Glomerular visceral epithelial cell (primary cell): ENCODE data around the gene ETV1.
"Not testable (repeated sequence)": the region's sequence is repeated elsewhere in the genome, so short reads cannot be mapped to it uniquely, and the experiment has no call there.

Experiments
- DNase-seq: peaks from one replicate; pipeline ENCODE4 v3.0.0-alpha.2; 2016; ENCODE audit errors: extremely low spot score

The ETV1 gene

GRCh38 chr7:13932131-13932530, 57.3 kb downstream of the ETV1 start:
- DNase-seq: no peak

- no peak for DNase-seq
These were observed 68.4 kb downstream of the ETV1 start for GRCh38 chr7:13921062-13921461.

DNA sequence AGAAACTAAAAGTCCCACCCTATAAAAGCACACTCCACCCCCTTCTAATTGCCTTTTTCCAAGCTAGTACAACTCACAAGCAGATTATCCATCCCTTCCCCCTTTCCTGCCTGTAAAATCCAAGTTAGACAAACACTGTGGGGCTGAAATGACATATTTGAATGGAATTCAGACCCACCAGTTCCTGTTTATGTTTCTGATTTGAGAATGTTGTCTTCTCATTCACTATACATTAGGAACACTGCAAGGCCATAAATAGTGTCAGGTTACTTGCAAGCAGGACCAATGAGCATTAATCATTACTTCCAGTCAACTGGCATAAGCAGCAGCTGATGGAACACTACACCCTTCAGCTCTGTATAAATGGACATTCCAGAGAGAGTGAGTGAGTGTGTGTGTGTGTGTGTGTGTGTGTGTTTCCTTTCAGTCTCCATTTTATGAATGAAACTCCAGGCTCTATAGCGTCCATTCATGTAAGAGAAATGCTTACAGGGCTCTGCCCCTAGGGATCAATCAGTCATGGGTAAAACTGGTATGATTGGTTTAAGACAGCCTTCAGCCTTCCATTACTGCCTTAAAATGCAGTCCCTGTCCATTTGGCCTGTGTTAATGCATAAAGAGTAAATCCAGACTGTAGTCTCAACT, 69.3 kb downstream of the ETV1 start:
- DNase-seq: peak; percentile 93

GRCh38 chr7:13918333-13918732, 71.1 kb downstream of the ETV1 start:
- not testable (repeated sequence) for DNase-seq

DNA sequence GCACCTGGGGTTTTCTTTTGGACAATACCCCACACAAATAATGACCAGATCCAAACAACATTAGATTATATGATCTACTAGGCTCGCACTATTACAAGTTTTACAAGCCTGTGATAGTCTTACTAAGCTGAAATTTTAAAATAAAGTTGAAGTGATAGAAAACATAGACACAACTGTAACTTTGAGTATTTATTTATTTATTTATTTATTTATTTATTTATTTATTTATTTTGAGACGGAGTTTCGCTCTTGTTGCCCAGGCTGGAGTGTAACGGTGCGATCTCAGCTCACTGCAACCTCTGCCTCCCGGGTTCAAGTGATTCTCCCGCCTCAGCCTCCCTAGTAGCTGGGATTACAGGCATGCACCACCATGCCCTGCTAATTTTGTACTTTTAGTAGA, 72.4 kb downstream of the ETV1 start:
- DNase-seq: not testable (repeated sequence)

- no peak for DNase-seq
These were observed 73.6 kb downstream of the ETV1 start for GRCh38 chr7:13915891-13916290.

- DNase-seq: no peak
These were observed 76.7 kb downstream of the ETV1 start for GRCh38 chr7:13912715-13913278.

DNA sequence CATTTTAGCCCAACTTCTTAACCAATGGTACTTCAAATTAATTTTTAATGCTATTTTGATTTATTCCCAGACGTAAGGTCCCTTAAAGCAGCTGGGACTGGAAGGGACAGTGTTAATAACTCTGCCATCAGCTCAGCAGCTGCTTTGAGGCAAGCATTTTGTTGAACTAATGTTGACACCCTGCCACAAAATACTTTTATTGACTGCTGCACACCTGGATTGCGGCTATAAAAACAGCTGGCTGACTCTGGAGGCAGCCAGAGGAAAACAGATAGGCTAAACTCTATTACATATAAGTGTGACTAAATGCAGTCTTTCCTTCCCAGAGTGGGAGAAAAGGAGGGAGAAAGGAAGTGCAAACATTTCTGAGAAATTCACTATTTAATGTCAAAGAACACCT, 77.6 kb downstream of the ETV1 start:
- DNase-seq: no peak

DNA sequence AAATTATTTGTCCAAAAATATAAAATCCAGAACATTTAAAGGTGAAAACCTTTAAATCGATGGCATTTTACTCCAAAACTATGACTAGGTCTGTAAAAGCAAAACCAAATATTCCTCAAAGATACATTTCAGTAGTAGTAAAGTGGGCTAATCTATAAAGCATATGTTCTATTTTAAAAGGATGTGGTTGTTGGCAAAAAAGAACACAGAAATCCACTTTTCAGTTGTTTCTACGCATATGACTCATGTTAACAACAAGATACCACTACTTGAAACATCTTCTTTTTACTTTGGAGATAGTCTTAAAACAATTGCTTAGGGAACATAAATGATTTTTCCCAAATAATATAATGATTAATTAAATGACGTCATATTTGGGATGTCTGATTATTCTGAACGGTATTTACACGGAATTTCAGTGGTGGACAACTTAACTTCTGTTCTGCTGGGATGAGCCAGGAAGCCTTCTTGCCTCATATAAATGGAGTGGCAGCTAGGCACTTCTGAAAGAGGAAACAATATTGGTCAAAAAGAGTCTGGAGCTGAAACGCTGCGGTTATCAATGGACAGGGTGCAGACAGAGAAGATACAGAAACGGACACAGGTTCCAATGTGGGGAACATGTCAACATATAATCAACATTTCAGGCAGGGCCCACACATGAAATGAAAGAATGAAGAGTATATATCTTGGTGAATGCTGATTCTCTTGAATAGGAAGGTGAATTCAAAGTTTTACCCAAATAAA, 78.5 kb downstream of the ETV1 start:
- DNase-seq: no peak

DNA sequence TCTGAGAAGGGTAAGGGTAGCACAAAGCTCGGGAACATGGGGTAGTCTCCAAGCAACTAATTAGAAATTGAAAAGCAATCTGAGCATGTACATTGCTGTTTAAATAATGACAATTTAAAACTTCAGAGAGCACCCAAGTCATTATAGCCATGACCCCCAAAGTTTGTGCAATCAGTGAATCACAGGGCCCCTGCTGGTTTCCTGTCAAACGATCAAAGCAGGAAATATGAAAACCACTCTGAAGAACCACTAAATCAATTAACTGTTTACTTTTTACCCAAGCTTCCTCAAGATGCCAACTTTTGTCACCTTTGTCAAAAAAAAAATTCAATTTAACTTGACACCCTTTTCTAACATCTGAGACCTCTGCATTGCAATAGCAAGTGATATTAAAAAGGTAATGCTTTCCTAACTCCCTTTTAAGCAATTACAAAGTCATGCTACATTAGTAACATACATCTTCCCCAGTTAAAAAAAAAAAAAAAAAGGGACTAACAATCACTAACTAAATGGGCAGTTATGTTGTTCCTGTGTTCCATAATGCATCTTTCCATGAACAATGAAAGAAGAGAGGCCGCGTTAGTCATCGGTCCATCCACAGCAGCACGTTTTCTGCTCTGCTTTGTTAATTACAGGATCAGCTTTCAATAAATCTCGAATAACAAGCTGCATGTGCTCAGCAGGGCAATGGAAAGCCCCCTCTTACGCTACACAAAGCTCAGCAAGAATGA, 80.6 kb downstream of the ETV1 start:
- no peak for DNase-seq

DNA sequence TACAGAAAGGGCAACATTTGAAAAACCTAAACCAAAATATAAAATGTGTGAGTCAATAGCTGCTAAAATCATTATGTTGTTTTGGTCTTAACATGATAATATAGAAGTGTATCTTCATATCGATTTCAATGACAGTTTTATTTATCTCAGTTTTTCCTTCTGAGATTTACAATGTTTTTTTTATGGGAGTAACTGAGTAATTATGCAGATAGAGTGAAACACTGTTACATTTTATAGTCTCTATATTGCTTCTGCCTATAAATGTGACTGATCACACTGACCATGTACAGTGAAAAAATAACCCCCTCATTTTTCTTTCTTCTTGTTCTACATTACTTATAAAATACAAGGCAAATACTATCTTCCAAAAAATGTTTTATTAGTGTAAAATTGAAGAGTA, 81.6 kb downstream of the ETV1 start:
- no peak for DNase-seq

GRCh38 chr7:13904689-13905088, 84.8 kb downstream of the ETV1 start:
- DNase-seq: peak; percentile 63

GRCh38 chr7:13904007-13904406, 85.5 kb downstream of the ETV1 start:
- DNase-seq: peak; percentile 31

- DNase-seq: no peak
These were observed 87.9 kb downstream of the ETV1 start for GRCh38 chr7:13901577-13901976.

GRCh38 chr7:13898957-13899670, 90.4 kb downstream of the ETV1 start:
- no peak for DNase-seq

GRCh38 chr7:13897819-13898218, 91.6 kb downstream of the ETV1 start:
- DNase-seq: no peak

- DNase-seq: no peak
These were observed 94.5 kb downstream of the ETV1 start for GRCh38 chr7:13894954-13895353.

DNA sequence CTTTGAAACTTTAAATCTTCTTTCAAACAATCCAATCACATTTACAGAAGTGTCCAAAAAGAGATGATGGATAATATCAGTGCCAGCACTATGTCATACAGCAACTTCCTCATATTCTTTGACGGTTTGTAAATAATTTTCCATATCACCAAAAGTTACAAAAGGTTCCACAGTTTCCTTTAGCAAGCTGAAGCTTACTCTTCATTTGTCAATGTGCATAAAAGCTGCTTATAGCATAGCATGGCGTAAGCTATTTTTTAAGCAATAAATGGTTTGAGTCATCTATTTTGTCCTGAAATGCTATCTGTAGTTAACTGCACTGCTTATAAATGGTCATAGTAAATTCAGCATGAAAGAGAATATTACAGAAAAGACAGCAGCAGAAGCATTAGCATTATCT, 95.1 kb downstream of the ETV1 start:
- no peak for DNase-seq

DNA sequence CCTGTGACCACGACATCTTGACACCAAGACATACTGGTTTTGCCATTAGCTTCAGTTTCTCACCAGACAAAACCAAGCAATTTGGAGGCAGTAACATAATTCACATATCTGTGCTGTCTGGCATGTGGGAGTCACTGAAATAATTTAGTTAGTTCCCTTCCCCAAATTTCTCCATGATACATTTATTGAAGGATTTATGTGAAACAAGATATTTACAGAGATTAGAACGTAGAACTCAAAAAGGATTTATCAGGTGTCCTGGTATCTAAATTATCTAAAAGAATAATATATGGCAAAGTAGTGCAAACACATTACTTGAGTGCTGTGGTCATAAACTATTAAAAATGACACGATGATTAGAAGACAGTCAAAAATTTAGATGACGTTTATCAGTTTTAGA, 98.7 kb downstream of the ETV1 start:
- DNase-seq: no peak

- DNase-seq: no peak
These were observed 103.1 kb downstream of the ETV1 start for GRCh38 chr7:13886356-13886755.

DNA sequence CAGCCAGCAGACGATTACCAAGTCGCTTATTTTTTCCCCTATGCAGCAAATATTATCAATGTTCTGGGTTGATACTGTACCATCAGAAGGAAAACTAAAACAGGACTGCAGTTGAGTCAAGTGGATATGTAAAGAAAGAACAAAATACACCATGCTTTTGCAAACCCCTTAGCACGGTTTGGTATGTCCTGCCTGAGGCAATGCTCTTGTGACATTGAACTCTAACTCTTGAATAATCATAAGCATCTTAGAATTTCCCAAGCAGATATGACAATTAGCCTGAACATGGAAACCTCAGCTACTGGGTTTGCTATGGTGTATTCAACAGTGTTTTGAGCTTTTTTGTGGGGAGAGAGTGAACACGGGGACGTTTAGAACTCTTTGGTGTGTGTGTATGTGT, 107.4 kb downstream of the ETV1 start:
- no peak for DNase-seq

DNA sequence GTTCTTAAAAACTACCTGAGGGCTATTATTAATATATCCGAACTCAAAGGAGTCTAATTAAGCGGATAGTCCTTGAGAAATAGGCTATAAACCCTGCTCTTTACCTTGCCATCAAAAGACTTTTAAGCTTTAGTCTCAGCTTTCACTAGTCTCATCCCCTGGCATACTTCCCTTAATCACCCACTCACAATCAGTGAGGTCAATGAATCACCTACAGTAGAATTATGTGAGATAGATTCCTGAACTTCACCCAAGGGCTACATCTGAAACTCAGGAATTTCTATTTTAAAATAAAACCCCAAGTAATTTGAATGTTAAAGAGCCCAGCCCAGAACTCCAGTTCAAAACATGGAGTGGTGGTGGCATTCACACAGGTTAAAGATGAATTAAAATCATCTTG, 108.7 kb downstream of the ETV1 start:
- peak; percentile 56 for DNase-seq
